K562 (cell line): ENCODE results near the gene OOSP4A. TPM values are rescaled to one million over a fixed set of nuclear protein-coding genes. Genes with fewer than 3 reads are reported as not detected.

Source experiments
- ATAC-seq: fragments of 200-7000 bp; cut with Tn5 transposase; 3 replicates; pipeline ENCODE4 v1.9.1; 2020; ENCODE audit warnings: moderate library complexity
- BruUV-seq: library from RNA; stranded (reverse); fragments of 400-500 nt; replicated peaks from 2 replicates; lab custom pipeline; 2021; lab: Mats Ljungman, UMichigan
- CTCF ChIA-PET: fragments of 300-600 bp; formaldehyde crosslinking; extraction: SDS; loops from one replicate; lab custom pipeline; 2021; ENCODE audit warnings: low intra/inter-chr PET ratio; lab: Yijun Ruan, JAX
- POLR2A ChIA-PET: fragments of 300-600, 350-650 bp; sonication (Branson Sonifier 250); formaldehyde crosslinking; extraction: SDS; loops from one replicate; lab custom pipeline; 2021; ENCODE audit warnings: antibody characterized with exemption, inconsistent platforms; lab: Yijun Ruan, JAX
- DNase-seq, 4 experiments: peaks; one replicate each; pipeline versions ENCODE4 v3.0.0 to v3.0.0-alpha.2; 2011 to 2018; ENCODE audit warnings: low spot score in 3 of 4, mixed read lengths in 3 of 4; ENCODE audit errors: extremely low read depth in 1 of 4
- FAIRE-seq: peaks from 2 replicates; lab custom pipeline; 2011; peaks lifted over from hg19 to GRCh38; lab: Jason Lieb, UNC
- H2AFZ ChIP-seq: 2 replicates; pipeline ENCODE4 v1.6.0; 2011; ENCODE audit warnings: low read depth, low read length, control low read depth, inconsistent platforms
- H3K27ac ChIP-seq: fragments of 200-600 bp; 3 replicates; pipeline ENCODE4 v1.8.0; 2011; ENCODE audit warnings: low read depth, mild to moderate bottlenecking, control low read depth, inconsistent platforms, low read length, moderate library complexity, mixed read lengths; ENCODE audit errors: extremely low read depth
- H3K27me3 ChIP-seq, 2 experiments: fragments of 300-600 bp in 1 of 2; 2 replicates in 1 of 2; 3 replicates in 1 of 2; pipeline versions ENCODE4 v1.6.0 to v1.8.0; 2011; ENCODE audit warnings: inconsistent platforms in 2 of 2, low read length in 2 of 2, mild to moderate bottlenecking in 1 of 2, mixed read lengths in 1 of 2, moderate library complexity in 1 of 2; ENCODE audit not compliant: control insufficient read depth in 2 of 2, insufficient read depth in 2 of 2
- H3K36me3 ChIP-seq: fragments of 300-600 bp; 3 replicates; pipeline ENCODE4 v1.8.0; 2011; ENCODE audit warnings: mild to moderate bottlenecking, low read length, inconsistent platforms; ENCODE audit not compliant: control insufficient read depth, insufficient read depth
- H3K4me1 ChIP-seq, 2 experiments: fragments of 200-600 bp in 1 of 2; replicated peaks in 1 of 2; 2 replicates in 1 of 2; 3 replicates in 1 of 2; pipeline versions ENCODE4 v1.5.1 to v1.8.0; 2011; ENCODE audit warnings: inconsistent platforms in 2 of 2, low read length in 2 of 2, mild to moderate bottlenecking in 1 of 2, mixed read lengths in 1 of 2, moderate library complexity in 1 of 2; ENCODE audit not compliant: control insufficient read depth in 2 of 2, insufficient read depth in 2 of 2
- H3K4me2 ChIP-seq: 2 replicates; pipeline ENCODE4 v1.6.1; 2011; ENCODE audit warnings: low read length, control low read depth, inconsistent platforms, mixed read lengths; ENCODE audit not compliant: insufficient read depth
- H3K4me3 ChIP-seq: fragments of 200-600 bp; sonication (generic), shearing (Covaris generic); 2 replicates; pipeline ENCODE4 v1.5.1; 2016; ENCODE audit warnings: control low read depth, inconsistent platforms
- H3K79me2 ChIP-seq: fragments of 200-600 bp; 3 replicates; pipeline ENCODE4 v1.8.0; 2011; ENCODE audit warnings: low read length, inconsistent platforms; ENCODE audit not compliant: control insufficient read depth, insufficient read depth
- H3K9ac ChIP-seq, 2 experiments: 2 replicates each; pipeline versions ENCODE4 v1.6.0 to v1.6.1; 2011; ENCODE audit warnings: low read depth in 2 of 2, low read length in 2 of 2, control low read depth in 1 of 2, inconsistent platforms in 1 of 2, mild to moderate bottlenecking in 1 of 2, mixed read lengths in 1 of 2; ENCODE audit not compliant: insufficient read depth in 1 of 2
- H3K9me1 ChIP-seq: one replicate; pipeline ENCODE4 v1.6.0; 2011; ENCODE audit warnings: inconsistent platforms, mild to moderate bottlenecking, low read length, moderate library complexity; ENCODE audit not compliant: control insufficient read depth, insufficient read depth
- H3K9me3 ChIP-seq: replicated peaks from 2 replicates; pipeline ENCODE4 v1.5.1; 2011; ENCODE audit warnings: low read depth, low read length, inconsistent platforms; ENCODE audit not compliant: control insufficient read depth, insufficient read depth
- H4K20me1 ChIP-seq: replicated peaks from 2 replicates; pipeline ENCODE4 v1.6.1; 2011; ENCODE audit warnings: low read length, inconsistent platforms, mixed read lengths; ENCODE audit not compliant: control insufficient read depth, insufficient read depth
- C11orf30 ChIP-seq: fragments of 450-650 bp; IDR thresholded peaks from 2 replicates; pipeline ENCODE4 v1.6.1; 2016; ENCODE audit warnings: low read depth, mild to moderate bottlenecking
- ELF1 ChIP-seq: fragments of 200-800 bp; sonication (Bioruptor generic); IDR thresholded peaks from 2 replicates; pipeline ENCODE4 v1.6.1; 2016; ENCODE audit warnings: missing genetic modification characterization, missing compliant biosample characterization
- MAFF ChIP-seq: IDR thresholded peaks from 2 replicates; pipeline ENCODE4 v1.6.1; 2012; ENCODE audit warnings: low read length, improper control_type of control experiment
- MAFG ChIP-seq: fragments of 450-650 bp; conservative IDR thresholded peaks from 2 replicates; pipeline ENCODE4 v1.6.1; 2016; ENCODE audit warnings: missing genetic modification characterization, missing compliant biosample characterization
- MAFK ChIP-seq: IDR thresholded peaks from 2 replicates; pipeline ENCODE4 v1.6.1; 2011; ENCODE audit warnings: low read length, improper control_type of control experiment
- NFE2 ChIP-seq: IDR thresholded peaks from 2 replicates; pipeline ENCODE4 v1.6.1; 2014; ENCODE audit warnings: antibody characterized with exemption, low read depth
- SMAD4 ChIP-seq: fragments of 250-450 bp; sonication (Bioruptor Pico); conservative IDR thresholded peaks from 2 replicates; pipeline ENCODE4 v1.8.0; 2021; ENCODE audit warnings: inconsistent platforms, mild to moderate bottlenecking, moderate library complexity
- ZNF316 ChIP-seq: fragments of 450-650 bp; IDR thresholded peaks from 2 replicates; pipeline ENCODE4 v1.6.1; 2016
- WGBS: fragments of 100-300 bp; shearing (Covaris generic); methylation state at CpG from one replicate; pipeline ENCODE4 v1.1.6; 2016; ENCODE audit warnings: low coverage, mixed read lengths; ENCODE audit not compliant: insufficient coverage; ENCODE audit errors: missing lambda C conversion rate; 5-methylcytosine and 5-hydroxymethylcytosine counted together
- in situ Hi-C: fragments of 300-500 bp; cut with MboI; formaldehyde crosslinking; loops from 4 replicates; pipeline ENCODE4 v1.15.0; 2018; ENCODE audit warnings: inconsistent platforms, mixed read lengths
- intact Hi-C: fragments of 100-400 bp; cut with micrococcal nuclease; formaldehyde crosslinking; loops from 2 replicates; pipeline ENCODE4 v1.14.2; 2022
- polyA plus RNA-seq, 8 experiments: library from polyadenylated mRNA; depleted of rRNA in 4 of 8; stranded (reverse) in 5 of 8; unstranded in 3 of 8; fragments of >200 nt; fragmentation: Nextera tagmentation in 2 of 8; fragmentation: Illumina TruSeq in 1 of 8; extraction: Ambion mirVana in 2 of 8; extraction: Trizol in 1 of 8; gene quantifications; 2 replicates each; pipeline versions ENCODE4 v1.2.1 to v1.2.3, GENCODE V29; 2011 to 2014; ENCODE audit warnings: inconsistent platforms in 1 of 8, missing spikeins in 1 of 8
- total RNA-seq, 7 experiments: library from RNA; depleted of rRNA in 6 of 7; stranded (reverse); fragments of >200 nt in 6 of 7; fragmentation: Illumina TruSeq in 2 of 7; extraction: Trizol in 2 of 7; gene quantifications; 2 replicates each; pipeline versions ENCODE4 v1.2.1 to v1.2.3, GENCODE V29; 2011 to 2021; ENCODE audit warnings: low replicate concordance in 1 of 7

Gene OOSP4A
- total and polyA plus RNA-seq, 9 of the 15 experiments (the other 6 are each of a cell fraction or from before 2014, with no cell fraction given) = 0.40 to 2.4 (median 0.74) TPM; not detected in 2

DNA sequence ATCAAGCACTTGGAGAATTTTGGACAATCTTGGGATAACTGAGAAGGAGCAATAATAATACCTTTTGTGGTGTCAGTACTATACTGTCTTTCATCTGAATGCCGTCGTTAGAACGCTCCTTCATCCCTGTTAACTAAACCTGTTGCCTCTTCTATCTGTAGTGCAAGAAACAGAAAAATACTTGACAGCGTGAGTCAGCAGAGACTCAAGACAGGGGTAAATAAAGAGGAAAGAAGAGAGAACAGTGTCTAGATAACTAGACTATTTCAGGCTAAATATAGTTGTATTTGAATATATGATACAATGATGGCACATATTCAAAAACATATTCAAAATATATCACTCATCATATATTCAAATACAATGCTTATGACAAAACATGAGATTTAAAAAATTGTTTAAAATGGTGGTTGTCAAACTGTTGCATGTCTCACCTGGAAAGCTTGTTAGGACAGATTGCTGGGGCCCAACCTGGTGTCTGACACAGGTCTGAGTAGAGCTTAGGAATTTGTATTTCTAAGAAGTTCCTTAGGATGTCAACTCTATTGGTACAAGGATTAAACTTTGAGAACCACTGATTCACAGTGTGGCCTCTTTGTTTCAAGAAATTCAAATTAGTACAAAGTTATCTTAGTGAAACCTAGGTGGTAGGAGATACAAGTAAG lies 17.4 kb downstream of the OOSP4A start:
- H4K20me1 ChIP-seq = no peaks in the 10 kb centered on the region
- FAIRE-seq (peak; percentile 42), ATAC-seq (peak; percentile 73), DNase-seq (peak in 1 of 4 experiments; percentile 24)
- H3K9me1 ChIP-seq = no peaks in the 10 kb centered on the region
- H2AFZ ChIP-seq = peak overlapping the region; percentile 57
- no peaks in the 10 kb centered on the region for H3K36me3 ChIP-seq
- H3K4me1 ChIP-seq = peaks cover 0 to 16% of the 10 kb centered on the region in 2 experiments; a peak in 2 of 5 replicates
- no peak overlapping the region for H3K4me3 ChIP-seq
- no peak overlapping the region; the same call in 1 of the 2 replicates for H3K4me2 ChIP-seq
- H3K27me3 ChIP-seq = no peaks in the 10 kb centered on the region
- H3K9me3 ChIP-seq = no peaks in the 10 kb centered on the region
- H3K79me2 ChIP-seq = no peaks in the 10 kb centered on the region
- POLR2A ChIA-PET = no interaction called here
- WGBS = 42% methylated on average over 4 of the region's 4 CpGs
- no peak overlapping the region for H3K27ac ChIP-seq
- intact Hi-C loops = no loop called here
- TF ChIP-seq SMAD4 (CRISPR knock-in tag) (no peak), ZNF316 (peak; percentile 58), MAFF (peak; percentile 20; the same call in 1 of the 2 replicates), MAFK (peak; percentile 24; the same call in 1 of the 2 replicates), MAFG (tag) (peak; percentile 58), ELF1 (no peak), NFE2 (peak; percentile 73), C11orf30 (peak; percentile 67)
- in situ Hi-C loops = no loop called here
- no peak overlapping the region for H3K9ac ChIP-seq
- CTCF ChIA-PET = no interaction called here
- BruUV-seq = no TSS peak
